Epithelial cell of proximal tubule (primary cell): ENCODE measurements around the gene DNAI4. TPM values are rescaled to one million over a fixed set of nuclear protein-coding genes. Genes with fewer than 3 reads are reported as not detected.

Experiments used
- DNase-seq: peaks from one replicate; pipeline ENCODE4 v3.0.0-alpha.2; 2011; ENCODE audit warnings: low read depth
- H3K4me3 ChIP-seq: 2 replicates; pipeline ENCODE4 v1.5.1; 2011; ENCODE audit warnings: low read depth, mild to moderate bottlenecking, low read length
- total RNA-seq: library from RNA; depleted of rRNA; stranded (reverse); fragments of >200 nt; gene quantifications from 2 replicates; pipeline ENCODE4 v1.2.3, GENCODE V29; 2015
- TF ChIP-seq, protein P1 (sequence below): conservative IDR thresholded peaks from 2 replicates; pipeline ENCODE4 v1.5.1; 2012; ENCODE audit warnings: low read depth, mild to moderate bottlenecking, low read length

The DNAI4 gene
- total RNA-seq, 1 donor from 2014 or later, result 7.1 TPM

DNA sequence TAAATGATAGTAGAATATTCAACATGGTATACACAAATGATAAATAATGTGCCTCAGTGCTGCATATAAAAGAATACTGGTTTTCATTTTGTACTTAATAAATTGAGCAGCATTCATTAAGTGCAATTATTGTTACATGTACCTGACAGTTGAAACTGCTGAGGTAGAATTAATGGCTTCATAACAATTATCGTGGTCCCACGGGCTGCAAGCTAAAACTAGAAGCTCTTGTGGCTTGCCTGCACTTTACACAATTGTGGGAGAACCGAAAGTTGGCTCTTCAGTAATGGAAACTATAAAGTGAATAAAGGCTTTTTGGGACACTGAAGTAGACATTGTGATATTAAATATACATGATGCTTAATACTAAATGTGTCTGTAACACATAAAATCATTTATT lies 146.8 kb downstream of the DNAI4 start:
- DNase-seq, result no peak
- TF ChIP-seq, protein P1, sequence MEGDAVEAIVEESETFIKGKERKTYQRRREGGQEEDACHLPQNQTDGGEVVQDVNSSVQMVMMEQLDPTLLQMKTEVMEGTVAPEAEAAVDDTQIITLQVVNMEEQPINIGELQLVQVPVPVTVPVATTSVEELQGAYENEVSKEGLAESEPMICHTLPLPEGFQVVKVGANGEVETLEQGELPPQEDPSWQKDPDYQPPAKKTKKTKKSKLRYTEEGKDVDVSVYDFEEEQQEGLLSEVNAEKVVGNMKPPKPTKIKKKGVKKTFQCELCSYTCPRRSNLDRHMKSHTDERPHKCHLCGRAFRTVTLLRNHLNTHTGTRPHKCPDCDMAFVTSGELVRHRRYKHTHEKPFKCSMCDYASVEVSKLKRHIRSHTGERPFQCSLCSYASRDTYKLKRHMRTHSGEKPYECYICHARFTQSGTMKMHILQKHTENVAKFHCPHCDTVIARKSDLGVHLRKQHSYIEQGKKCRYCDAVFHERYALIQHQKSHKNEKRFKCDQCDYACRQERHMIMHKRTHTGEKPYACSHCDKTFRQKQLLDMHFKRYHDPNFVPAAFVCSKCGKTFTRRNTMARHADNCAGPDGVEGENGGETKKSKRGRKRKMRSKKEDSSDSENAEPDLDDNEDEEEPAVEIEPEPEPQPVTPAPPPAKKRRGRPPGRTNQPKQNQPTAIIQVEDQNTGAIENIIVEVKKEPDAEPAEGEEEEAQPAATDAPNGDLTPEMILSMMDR, result no peak
- no peak overlapping the region for H3K4me3 ChIP-seq

DNA sequence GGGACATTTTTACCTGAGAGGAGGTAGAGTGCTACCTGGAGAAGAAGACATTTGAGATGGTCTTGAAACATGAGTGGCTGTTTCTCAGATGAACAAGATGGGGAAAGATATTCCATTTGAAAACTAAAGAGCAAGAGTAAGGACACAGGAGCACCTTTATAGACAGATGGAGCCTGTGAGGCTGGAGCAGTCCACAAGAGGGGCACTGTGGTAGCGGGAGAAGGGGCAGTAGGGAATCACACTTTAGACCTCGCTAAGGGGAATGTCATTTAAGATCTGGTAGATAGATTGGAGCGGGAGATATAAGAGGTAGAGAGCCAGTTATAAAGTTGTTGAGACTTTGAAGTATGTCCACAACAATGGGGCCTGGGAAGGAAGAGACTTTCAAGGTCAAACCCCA lies 149.0 kb downstream of the DNAI4 start:
- TF ChIP-seq, protein P1, result no peak
- H3K4me3 ChIP-seq, result no peak overlapping the region
- DNase-seq, result no peak

DNA sequence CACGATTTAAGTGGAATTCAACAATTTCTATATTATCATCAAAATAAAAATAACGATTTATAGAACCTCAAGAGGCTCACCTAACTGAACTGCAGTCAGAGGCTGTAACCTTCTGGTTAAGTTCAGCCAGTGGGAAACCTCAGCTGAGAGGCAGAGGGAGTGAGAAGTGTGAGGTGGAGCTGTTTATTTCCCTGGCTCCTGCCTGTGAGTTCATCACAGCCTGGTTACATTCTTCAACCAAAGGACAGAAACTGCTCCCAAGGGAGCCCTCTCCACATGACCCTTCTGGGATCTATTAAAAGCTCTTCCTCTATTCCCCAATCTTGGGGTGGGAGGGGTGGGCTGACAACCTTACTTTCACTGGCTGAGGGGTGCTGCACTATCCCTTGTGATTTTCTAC lies 150.2 kb downstream of the DNAI4 start:
- DNase-seq, result no peak
- H3K4me3 ChIP-seq, result no peak overlapping the region
- TF ChIP-seq, protein P1, result no peak

DNA sequence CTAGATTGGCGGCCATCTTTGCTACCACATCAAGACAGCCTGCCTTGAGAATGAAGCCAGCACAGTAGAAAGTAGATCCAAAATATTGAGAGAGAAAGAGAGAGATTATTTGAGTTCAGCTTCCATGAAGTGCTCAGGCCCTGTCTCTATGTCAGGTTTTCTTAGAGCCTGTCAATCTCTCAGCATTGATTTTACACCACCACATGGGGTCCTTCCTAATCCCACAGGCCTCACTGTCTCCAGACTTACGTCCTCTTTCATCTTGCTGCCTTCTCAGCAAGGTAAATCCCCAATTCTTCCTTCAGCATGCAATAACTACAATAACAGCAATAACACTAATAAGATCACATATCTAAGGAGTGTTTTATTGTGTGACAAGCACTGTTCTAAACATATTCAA lies 151.4 kb downstream of the DNAI4 start:
- DNase-seq, result no peak
- no peak overlapping the region for H3K4me3 ChIP-seq
- TF ChIP-seq, protein P1, result no peak

DNA sequence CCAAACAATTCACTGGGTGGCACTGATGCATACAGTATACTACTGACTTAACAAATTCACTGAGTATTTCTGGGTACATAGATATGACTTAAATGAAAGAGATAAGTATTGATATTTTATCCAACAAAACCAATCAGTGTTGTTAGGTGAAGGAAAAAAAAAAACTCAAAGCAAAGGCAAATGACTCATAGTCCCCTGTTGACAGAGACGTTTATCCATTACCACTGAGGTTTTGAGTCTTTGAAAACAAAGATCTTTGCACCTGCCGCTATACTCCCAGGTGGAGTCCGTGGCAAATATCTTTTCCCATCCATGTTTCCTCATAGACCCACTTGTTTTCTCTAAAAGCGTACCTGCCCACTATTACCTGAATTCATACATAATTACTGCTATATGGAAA lies 154.0 kb downstream of the DNAI4 start:
- no peak overlapping the region for H3K4me3 ChIP-seq
- TF ChIP-seq, protein P1, result no peak
- no peak for DNase-seq

DNA sequence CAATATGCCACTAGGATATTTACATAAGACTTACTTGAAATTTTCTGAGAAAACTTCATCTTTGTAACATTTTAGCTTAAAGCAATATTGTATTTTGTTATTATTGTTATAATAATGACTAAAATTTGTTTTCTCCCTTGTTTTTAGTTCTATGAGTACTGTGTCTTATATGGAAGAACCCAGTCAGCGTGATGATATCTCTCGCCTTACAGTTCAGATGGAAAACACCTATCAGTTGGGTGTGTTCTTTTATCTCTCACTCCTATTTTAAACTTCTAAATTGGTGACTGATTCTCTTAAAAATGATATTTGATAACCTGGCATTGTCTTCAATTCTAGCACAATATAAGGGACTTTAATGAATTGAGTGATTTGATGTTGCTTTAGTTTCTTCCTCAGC lies 154.4 kb downstream of the DNAI4 start:
- no peak overlapping the region for H3K4me3 ChIP-seq
- TF ChIP-seq, protein P1, result no peak
- no peak for DNase-seq

DNA sequence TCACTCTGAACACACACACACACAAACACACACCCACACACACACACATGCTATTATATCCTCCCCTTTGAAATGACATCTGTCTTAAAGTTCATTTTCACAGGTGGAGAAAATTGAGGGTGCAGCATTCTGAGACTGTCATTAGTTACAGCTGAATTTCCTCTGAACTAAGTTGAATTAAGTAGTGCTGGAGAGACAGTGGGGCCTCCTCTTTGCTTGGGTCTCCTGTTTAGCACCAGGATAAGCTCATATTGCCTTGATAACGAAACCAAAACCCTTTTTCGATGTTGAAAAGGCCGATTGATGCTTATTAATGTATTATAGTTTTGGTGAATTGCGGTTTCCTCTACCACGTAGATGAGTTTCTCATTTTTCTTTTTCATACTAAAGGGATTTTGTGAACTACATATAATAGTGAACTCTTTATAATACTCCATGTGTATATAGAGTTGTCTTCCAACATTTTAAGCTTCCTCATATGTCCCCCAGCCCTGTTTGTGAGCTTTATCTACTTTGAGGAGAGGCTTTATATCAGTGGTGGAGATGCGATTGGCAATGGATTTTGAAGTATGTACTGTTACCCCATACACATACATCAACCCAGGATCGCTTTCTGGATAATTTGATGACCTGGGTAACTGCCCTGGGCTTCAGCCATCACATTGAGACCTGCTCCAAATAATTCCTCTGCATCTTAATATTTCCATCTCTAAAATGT lies 155.0 kb downstream of the DNAI4 start:
- no peak for DNase-seq
- no peak overlapping the region for H3K4me3 ChIP-seq
- TF ChIP-seq, protein P1, result no peak
